GM21576 (cell line): ENCODE measurements around the gene TJP3.
A peak's percentile ranks its signal among the peaks of the same experiment; 100 is the strongest.

Experiments
- ATAC-seq: cut with Tn5 transposase; IDR thresholded peaks from one replicate; pipeline ENCODE4 v1.9.1; 2021; ENCODE audit warnings: mild to moderate bottlenecking, moderate library complexity; ENCODE audit not compliant: unreplicated experiment

The TJP3 gene

DNA sequence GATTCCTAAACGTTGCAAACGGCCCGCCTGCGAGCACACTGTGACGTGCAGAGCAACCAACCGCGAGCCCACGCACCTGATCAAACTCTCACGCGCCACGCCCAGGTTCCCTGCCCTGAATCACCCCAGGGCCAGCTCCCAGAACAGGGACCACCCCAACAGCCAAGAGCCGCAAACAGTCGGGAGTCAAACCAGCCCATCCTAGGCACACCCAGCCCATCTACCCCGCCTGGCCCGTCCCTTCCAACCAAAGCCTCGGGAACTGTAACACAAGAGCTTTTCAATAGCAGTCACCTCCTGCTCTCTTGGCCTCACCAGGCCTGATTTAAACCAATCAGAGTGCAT is 16.8 kb upstream of the TJP3 start:
- no peak for ATAC-seq

DNA sequence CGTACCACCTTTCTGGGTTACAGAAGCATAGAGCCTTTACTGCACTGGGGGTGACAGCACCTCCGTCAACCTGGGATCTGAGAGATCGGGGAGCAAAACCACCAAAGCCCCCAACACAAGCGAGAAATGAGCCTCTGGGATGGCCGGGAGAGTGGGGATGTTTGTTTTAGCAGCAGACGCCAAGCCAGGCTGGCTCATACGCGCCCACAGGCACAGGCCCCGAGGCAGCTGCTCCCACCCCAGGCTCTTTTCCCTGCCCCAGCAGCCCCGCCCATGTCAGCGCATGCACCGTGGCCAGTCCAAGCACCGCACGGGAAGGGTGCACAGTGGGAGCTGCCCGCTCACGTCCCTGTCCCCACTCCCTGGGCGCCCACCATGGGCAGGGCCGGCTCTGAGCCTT is 16.5 kb upstream of the TJP3 start:
- no peak for ATAC-seq

DNA sequence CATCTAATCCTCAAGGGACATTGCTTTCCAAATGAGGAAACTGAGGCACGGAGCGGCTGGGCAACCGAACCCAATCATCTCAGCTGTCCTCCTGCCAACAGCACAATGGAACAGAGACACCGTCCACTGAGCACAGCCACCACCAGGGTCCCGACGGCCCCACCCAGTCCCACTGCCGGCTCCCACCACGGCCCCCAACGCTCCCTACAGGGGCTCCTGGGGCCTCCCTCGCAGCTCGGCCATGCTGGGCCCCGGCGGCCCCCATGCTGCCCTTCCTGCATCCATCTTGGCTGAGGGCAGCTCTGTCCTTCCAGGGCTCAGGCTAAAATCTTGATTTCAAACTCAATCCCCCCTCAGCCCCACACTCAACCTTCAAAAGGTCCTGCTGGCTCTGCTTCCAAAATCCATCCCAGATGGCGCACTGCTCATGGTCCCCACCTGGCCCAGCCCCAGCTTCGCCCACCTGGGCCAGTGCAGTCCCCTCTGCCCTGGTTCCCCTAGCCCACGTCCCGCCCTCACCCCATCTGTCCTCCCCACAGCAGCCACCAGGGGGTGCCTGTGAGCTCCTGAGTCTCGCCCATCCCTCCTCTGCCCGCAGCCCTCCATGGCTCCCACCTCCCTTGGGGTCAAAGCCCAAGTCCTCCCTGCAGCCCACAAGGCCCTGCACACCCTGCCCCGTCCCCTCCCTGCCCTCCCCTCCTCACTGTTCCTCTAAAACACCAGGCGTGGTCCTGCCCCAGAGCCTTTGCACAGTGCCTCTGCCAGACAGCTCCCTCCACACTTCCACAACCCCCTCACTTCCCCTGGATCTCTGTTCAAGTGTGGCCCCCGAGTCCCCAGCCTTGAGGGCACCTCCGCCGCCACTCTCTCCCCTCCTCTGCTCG is 15.8 kb upstream of the TJP3 start:
- ATAC-seq: no peak

DNA sequence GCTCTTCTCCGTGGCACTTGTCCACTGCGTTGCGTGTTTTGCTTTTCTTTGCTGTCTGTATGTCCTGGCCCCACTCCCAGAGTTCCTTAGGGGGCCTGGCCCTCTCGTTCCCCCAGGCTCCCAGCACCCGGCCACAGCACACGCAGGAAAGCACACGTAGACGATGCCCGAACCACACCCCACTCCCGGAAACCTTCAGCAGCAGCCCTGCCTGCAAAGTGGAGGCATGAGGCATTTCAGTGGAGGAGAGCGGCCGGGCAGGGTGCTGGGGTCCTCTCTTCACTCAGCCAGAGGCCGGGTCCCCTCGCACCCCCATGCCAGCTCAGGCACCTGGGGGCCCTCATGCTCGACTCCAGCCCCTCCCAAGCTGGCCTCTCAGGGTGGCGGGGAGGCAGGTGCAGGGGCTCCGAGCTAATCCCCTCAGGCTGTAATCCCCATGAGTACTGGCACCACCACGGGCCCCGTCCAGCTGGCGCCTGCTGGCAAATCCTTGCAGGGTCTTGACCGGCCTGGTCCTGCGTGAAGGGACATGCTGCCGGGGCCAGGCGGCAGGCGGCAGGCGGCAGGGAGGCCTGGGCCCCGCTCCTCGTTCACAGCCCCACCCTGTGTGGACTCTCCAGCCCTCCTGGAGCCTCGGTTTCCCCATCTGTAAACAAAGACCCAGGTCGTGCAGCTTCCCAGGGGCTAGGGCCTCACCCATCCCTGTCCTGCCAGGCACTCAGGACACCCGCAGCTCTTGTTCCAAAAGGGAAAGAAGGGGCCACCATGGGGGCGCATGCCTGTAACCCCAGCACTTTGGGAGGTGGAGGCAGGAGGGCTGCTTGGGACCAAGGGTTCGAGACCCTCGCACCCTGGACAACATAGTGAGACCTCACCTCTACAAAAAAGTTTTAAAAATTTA is 14.9 kb upstream of the TJP3 start:
- no peak for ATAC-seq

DNA sequence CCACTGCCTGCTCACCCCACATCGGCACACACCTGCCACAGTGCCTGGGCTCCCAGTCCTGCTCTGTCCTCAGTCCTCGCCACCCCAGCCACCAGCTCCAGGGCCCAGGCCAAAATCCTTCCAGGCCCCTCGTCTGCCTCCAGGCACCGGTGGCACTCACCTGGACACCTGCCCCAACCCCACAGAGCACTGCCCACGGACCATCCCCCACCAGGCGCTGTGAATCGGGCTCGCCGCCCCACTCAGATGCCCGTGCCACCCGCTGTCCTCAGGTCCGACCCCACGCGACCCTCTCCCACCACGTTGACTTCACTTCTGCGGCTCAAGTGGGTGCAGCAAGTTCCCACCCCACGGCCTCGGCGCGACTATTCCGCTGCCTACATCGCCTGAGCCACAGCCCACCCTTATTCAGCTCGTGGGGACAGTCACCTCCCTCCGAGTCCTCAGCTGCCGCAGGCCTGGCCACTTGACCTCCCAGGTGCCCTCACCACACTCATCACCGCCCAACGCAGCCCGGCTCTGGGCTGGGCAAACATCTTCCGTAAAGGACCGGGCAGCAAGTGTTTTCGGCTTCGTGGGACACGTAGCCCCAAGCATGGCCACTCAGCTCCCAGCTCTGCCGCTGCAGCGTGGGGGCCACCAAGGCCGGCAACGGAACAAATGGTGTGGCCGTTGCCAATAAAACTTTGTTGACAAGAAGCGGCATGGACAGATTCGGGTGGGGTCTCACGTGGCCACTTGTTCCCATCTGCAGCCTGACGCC is 13.6 kb upstream of the TJP3 start:
- no peak for ATAC-seq

DNA sequence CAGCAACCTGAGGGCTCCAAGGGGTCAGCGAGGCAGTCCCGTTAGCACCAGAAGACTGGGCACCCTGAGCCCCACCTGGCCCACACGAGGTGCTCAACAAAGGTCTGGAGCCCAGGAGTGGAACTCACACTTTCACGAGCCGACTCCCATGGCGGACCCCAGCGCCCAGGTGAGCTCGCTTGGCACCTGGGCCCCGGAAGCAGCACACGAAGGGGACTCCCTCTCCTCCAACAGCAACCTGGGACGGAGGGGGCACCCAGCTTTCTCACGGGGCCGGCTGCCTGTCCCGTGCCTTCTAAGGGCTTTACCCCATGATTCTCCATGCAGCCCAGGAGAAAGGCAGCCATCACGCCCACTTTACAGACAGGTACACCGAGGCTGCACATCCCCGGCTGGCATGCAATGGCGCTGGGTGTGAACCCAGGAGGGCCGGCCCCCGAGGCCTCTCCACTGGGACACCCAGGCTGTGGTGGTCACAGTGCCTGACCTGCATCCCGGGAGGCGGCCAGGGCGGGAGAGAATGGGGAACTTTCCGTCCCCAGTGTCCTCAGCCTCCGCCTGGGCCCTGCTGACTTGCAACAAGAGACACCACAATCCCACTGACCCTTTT is 13.0 kb upstream of the TJP3 start:
- no peak for ATAC-seq

DNA sequence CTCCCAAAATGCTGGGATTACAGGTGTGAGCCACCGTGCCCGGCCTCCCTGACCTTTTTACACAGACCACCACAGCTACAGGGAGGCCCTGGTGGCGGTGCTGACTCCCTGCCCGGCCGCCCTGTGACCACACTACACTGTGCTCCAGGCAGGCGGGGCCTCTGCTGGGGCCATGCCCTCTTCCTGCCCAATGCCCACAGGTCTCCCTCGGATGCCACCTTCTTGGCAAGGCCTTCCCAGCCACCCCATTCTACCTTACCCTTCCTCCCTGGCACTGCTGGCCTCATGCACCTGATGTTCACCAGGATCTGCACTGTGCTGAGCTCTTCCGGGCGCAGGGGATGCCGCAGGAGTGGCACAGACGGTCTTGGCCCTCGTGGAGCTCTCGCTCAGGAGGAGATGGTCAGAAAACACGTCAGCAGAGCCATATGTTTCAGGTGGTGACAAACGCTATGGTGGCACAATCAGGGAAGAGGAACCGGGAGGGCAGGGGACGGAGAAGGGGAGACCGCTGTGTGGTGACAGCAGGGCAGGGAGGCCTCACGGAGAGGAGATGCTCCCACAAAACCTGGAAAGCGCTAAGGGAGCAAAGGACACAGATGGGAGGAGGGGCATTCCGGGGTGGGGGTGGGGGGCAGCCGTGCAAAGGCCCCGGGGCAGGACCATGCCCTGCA is 12.1 kb upstream of the TJP3 start:
- no peak for ATAC-seq

DNA sequence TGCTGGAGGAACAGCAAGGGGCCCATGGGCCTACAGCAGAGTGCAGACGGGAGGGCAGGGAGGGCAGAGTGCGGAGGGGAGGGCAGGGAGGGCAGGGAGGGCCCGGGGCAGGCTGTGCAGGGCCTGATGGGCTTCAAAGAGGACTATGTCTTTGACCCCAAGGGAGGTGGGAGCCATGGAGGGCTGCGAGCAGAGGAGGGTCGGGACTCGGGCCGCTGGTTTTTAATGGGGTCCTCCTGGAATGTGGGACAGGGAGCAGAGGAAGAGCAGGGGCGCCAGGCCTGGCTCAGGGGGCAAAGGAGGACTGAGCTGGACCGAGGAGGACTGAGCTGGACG is 11.6 kb upstream of the TJP3 start:
- ATAC-seq: no peak

DNA sequence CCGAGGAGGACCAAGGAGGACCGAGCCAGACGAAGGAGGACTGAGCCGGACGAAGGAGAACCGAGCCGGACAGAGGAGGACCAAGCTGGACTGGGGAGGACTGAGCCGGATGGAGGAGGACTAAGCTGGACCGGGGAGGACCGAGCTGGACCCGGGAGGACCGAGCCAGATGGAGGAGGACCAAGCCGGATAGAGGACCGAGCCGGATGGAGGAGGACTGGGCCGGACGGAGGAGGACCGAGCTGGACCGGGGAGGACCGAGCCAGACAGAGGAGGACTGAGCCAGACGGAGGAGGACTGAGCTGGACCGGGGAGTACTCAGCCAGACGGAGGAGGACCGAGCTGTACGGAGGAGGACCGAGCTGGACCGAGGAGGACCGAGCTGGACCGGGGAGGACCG is 11.1 kb upstream of the TJP3 start:
- ATAC-seq: no peak

DNA sequence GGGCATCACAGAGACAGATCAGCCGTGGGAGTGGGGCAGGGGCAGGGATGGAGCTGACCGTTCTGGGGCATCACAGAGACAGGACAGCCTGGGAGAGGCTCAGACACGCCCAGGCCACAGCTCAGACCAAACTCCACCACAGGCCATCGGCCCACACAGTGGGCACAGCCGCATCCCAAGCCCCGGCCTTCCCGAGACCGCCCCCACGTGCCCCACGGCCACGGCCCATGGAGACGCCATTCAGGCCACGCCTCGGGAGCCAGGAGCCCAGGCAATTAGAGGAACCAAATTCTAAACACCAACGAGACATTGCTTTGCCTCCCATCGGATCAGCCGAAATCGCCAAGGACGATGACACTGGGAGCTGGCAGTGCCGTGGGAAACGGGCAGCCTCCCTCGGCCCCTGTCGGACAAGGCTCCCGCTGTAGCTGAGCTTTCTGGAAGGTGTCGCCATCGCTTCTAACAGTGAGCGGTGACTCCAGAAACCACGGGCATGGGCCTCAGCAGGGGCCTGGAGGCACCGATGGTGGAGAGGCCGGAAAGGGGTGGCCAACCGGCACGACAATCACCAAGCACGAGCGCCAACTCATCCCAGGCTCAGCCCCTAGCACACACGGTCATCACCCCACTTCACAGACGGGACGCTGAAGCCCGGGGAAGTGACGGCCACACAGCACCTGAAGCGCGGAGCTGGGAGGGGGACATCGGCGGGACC is 10.4 kb upstream of the TJP3 start:
- no peak for ATAC-seq

DNA sequence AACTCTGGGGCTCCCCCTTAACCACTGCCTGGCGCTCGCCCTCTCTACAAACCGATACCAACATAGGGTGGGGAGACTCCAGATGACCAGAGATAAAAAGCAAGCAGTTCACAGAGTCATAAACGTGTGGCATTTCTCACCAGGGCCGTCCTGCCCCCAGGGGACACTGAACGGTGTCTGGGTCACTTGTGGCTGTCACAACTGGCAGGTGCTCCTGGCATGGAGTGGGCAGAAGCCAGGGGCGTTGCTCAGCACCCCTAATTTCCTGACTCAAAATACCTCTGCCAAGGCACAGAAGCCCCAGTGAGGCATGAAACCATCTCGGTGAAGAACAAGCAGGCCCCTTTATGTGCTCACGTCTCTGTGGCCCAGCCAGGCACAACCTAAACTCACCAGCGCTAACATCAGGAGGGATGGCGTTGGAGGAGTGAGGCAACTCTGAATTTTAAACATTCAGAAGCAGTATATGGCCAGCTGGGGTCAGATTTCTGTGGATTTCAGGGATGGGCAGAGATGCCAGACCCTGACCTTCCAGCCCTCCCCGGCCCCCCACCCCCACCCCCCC is 9.7 kb upstream of the TJP3 start:
- ATAC-seq: no peak

DNA sequence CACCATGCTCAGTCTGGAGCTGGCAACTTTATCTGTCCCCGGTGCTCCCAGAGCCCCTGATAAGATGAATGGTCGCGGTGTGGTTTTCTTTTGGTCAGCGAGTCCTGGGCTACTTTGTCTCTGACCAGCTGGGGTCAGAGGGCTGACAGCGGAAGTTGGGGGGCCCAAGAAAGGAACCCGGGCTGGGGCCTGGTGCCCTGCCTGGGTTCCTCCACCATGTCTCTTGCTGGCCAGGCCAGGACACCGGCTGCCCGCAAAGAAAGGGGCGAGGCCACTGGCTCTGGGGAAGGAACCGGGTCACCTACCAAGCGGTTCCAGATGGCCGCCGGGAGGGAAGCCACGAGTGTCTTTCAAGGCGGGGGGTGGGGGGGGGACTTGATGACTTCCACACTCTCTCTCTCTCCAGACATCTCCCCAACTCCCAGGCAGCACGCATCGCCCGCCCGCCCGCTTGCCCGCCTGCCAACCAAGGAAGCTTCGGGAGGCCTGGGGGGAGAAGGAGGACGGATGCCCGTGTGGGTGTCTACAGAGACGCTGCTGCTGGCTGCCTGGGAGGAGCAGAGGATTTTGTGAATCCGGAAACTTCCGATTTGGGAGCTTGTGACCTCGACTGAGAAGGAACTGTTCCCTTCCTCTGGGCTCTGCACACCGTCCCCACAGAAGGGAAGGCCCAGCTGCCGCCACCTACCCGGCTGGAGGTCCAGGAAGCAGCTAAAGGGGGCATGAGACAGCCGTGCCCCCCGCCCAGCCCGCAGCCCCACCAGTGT is 9.0 kb upstream of the TJP3 start:
- ATAC-seq: no peak

DNA sequence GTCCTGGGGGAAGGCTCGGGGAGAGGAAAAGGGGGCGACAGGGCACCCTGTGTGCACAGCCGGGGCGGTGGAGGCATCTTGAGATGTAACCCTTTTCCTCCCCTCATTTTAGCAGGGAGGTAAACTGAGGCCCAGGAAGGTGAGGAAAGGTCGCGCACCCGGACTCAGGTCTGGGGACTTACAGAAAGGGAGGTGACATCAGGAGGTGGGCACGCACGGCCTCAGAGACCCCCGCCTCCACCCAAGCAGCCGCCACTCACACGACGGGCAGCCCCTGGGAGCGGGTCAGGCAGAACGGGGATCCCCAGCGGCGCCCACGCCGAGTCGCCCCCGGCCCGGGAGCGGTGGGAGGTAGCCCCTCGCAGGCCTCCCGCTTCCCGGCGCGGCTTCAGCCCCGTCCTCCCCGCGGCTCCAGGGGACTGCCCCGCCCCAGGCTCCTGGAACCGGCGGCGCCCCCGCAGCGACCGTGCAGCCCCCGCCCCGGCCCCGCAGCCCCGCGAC is 8.4 kb upstream of the TJP3 start:
- peak; percentile 14 for ATAC-seq

DNA sequence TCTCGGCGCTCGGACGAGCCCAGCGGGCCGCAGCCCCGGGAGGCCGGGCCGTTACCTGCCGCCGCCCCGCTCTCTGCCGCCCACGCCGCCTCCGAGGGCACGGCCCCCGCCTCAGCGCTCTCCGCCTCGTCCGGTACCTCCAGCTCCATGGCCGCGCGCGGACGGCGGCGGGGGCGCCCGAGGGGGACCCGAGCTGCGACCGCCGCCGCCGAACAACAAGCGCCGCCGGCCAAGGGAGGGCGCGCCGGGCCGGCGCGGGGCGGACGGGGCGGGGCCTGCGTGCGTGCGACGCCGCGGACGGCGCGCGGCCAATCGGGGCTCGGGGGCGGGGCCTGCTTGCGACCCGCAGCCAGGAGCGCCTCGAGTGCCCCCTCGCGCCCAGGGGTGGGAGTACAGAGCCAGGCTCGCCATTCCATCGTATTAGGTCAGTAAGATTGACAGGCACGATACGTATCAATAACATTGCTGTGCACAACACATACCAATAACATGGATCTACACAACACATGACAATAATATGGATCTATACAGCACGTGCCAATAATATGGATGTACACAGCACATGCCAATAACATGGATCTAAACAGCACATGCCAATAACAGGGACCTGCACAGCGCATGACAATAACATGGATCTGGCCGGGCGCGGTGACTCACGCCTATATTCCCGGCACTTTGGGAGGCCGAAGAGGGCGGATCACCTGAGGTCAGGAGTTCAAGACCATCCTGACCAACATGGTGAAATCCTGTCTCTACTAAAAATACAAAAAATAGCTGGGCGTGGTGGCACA is 7.7 kb upstream of the TJP3 start, which contains the start of gene PIP5K1C:
PIP5K1C (minus strand) TSS at position 227 of the 791 bp plus-strand sequence; CDS start at position 149, 78 bp downstream.
- ATAC-seq: peak; percentile 83

DNA sequence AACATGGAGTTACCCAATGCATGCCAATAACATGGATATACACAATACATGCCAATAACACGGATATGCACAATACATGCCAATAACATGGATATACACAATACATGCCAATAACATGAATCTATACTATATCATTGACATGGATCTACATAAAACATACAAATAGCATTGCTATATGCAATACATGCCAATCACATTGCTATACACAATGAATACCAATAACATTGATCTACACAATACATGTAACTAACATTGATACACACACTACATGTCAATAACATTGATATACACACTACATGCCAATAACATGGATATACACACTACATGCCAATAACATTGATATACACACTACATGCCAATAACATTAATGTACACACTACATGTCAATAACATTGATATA is 7.0 kb upstream of the TJP3 start:
- no peak for ATAC-seq

DNA sequence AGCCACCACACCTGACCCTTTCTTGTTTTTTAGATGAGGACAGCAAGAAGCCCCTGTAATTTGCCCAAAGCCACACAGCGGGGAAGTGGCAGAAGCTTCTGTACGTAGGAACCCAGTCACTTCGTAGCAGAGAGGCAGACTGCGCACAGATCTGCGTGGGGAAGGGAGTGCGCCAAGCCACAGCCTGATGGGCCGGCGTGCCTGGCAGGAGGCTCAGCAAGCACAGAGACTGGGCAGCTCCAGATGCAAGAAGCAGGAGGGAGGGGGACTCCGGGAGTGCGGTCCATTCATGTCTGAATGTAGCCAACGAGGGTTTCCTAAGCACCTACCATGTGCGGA is 347 bp upstream of the TJP3 start:
- ATAC-seq: no peak

DNA sequence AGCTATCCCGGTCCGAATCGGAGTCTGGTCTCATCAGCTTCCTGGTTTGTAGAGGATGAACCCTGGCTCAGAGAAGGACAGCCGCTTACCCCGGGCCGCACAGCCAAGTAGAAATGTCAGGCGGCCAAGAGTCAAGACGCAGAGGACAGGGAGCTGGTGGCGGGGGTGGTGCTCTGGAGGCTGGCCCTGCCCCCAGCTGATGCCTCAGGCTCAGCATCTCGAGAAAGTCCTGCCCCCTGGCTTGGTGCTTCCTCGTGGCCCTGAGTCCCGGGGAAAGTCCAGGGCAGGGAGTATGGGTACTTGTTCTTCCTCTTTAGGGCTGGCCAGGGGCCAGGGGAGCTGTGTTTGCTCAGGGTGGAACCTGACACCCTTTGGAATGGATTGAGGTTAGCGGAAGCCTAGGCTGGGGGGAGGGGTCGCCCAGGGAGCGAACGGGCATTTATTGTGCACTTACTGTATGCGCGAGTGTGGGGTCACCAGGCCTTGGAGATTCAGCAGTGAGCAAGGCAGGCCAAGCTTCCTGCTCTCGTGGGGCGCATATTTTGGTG is 2.2 kb downstream of the TJP3 start:
- ATAC-seq: no peak
